Uterus (tissue), 4 donors: Measurements from ENCODE around the gene TRIM24. TPM values are rescaled to one million over a fixed set of nuclear protein-coding genes. Genes with fewer than 3 reads are reported as not detected.
"Not testable (repeated sequence)": the region's sequence is repeated elsewhere in the genome, so short reads cannot be mapped to it uniquely, and the experiment has no call there.

Experiments used
- DNase-seq, 2 donors: peaks; one replicate each; pipeline ENCODE4 v3.0.0-alpha.2; 2019 to 2020
- H3K27ac ChIP-seq, 2 donors: fragments of 200-600 bp; sonication (generic); 1 replicate in 1 of 2; 2 replicates in 1 of 2; pipeline ENCODE4 v1.5.1; 2016 to 2018
- H3K27me3 ChIP-seq, 2 donors: fragments of 200-600 bp; sonication (generic); one replicate each; pipeline ENCODE4 v1.5.1; 2018 to 2019; ENCODE audit warnings: control low read depth in 1 of 2
- H3K36me3 ChIP-seq, 2 donors: fragments of 200-600 bp; sonication (generic); one replicate each; pipeline ENCODE4 v1.5.1; 2019; ENCODE audit warnings: control low read depth in 1 of 2
- H3K4me1 ChIP-seq, 2 donors: fragments of 200-600 bp; sonication (generic); one replicate each; pipeline ENCODE4 v1.5.1; 2018 to 2019; ENCODE audit warnings: control low read depth in 1 of 2
- H3K4me3 ChIP-seq, 2 donors: fragments of 200-600 bp; sonication (generic); 1 replicate in 1 of 2; 2 replicates in 1 of 2; pipeline ENCODE4 v1.5.1; 2018 to 2019; ENCODE audit warnings: mild to moderate bottlenecking in 1 of 2
- H3K9me3 ChIP-seq, 2 donors: fragments of 200-600 bp; sonication (generic); one replicate each; pipeline ENCODE4 v1.5.1; 2019; ENCODE audit warnings: control low read depth in 1 of 2
- POLR2A ChIP-seq, 2 donors: fragments of 450-650 bp; IDR thresholded peaks; one replicate each; pipeline ENCODE4 v1.6.1; 2016; ENCODE audit warnings: antibody characterized with exemption in 2 of 2, mild to moderate bottlenecking in 1 of 2, moderate library complexity in 1 of 2
- intact Hi-C: fragments of 100-400 bp; cut with DNase I; formaldehyde crosslinking; loops from one replicate; pipeline ENCODE4 v1.15.1; 2023; ENCODE audit warnings: low total_unique reads
- total RNA-seq, 4 donors: library from RNA; depleted of rRNA in 3 of 4; stranded (reverse); fragments of >200 nt in 3 of 4; gene quantifications; one replicate each; pipeline versions ENCODE4 v1.1.0 to v1.2.4, GENCODE V29; 2014 to 2023
- TF ChIP-seq, protein P1 (sequence below), 4 experiments: fragments of 200-600 bp in 2 of 4; fragments of 450-650 bp in 2 of 4; sonication (generic) in 2 of 4; IDR thresholded peaks; one replicate each; pipeline ENCODE4 v1.5.1; 2016 to 2019; ENCODE audit warnings: antibody characterized with exemption in 4 of 4, mild to moderate bottlenecking in 2 of 4, moderate library complexity in 1 of 4
- donor health status: DM: yes; HTN: yes; CAD: no.

Gene TRIM24
- 10 to 100 TPM in 2 of 4 donors, 1 to 10 TPM in 2; 5.9 to 20.6 (median 14.7) TPM for total RNA-seq

DNA sequence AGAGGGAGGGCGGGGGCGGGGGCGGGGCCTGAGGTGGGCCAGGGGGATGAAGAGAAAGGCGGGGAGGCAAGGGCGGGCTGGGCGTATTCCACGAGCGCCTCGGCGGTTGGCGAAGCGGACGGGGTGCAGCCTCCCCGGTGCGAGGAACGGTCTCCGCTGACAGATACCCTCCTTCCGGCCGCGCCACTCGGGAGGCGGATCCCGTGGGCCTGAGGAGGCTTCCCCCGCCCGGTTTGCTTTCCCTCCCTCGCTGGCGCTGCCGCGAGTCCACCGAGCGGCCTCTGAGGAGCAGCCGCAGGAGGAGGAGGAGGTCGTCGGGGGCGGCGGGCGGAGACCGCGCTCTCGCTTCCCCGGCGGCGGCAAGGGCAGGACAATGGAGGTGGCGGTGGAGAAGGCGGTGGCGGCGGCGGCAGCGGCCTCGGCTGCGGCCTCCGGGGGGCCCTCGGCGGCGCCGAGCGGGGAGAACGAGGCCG is at the start of gene TRIM24:
TRIM24 (plus strand) TSS at position 84 of the 473 bp plus-strand sequence; CDS start at position 374, 290 bp downstream.
- Histone ChIP-seq H3K4me1 (peaks cover 0 to 3% of the 10 kb centered on the region in 2 donors), H3K9me3 (no peaks in the 10 kb centered on the region), H3K4me3 (peak within 1 kb of the TSS; percentile 51 to 78), H3K27ac (peak within 1 kb of the TSS; percentile 84 to 96), H3K27me3 (no peaks in the 10 kb centered on the region), H3K36me3 (no peaks in the 10 kb centered on the region)
- DNase-seq: peak in 1 of 2 donors; percentile 95
- intact Hi-C loops: no loop called here
- TF ChIP-seq POLR2A (IDR thresholded peaks at IDR 0.05): peak; percentile 76 to 89
- TF ChIP-seq, protein P1, sequence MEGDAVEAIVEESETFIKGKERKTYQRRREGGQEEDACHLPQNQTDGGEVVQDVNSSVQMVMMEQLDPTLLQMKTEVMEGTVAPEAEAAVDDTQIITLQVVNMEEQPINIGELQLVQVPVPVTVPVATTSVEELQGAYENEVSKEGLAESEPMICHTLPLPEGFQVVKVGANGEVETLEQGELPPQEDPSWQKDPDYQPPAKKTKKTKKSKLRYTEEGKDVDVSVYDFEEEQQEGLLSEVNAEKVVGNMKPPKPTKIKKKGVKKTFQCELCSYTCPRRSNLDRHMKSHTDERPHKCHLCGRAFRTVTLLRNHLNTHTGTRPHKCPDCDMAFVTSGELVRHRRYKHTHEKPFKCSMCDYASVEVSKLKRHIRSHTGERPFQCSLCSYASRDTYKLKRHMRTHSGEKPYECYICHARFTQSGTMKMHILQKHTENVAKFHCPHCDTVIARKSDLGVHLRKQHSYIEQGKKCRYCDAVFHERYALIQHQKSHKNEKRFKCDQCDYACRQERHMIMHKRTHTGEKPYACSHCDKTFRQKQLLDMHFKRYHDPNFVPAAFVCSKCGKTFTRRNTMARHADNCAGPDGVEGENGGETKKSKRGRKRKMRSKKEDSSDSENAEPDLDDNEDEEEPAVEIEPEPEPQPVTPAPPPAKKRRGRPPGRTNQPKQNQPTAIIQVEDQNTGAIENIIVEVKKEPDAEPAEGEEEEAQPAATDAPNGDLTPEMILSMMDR (IDR thresholded peaks at IDR 0.05): no peak

DNA sequence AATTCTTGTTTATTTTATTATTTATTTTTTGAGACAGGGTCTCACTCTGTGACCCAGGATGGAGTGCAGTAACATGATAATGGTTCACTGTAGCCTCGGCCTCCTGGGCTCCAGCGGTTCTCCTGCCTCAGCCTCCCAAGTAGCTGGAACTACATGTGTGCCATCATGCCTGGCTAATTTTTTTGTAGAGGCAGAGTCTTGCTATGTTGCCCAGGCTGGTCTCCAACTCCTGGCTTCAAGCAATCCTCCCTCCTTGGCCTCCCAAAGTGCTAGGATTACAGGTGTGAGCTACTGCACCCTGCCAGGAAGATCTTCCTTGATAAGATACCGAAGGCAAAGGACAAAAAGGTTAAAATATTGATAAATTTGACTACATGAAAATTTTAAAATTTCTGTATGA is 48.0 kb upstream of the TRIM24 start:
- DNase-seq, H3K36me3 ChIP-seq, H3K27ac ChIP-seq, H3K27me3 ChIP-seq, intact Hi-C loops, H3K9me3 ChIP-seq, H3K4me1 ChIP-seq, H3K4me3 ChIP-seq: not testable (repeated sequence)

- H3K9me3 ChIP-seq, H3K36me3 ChIP-seq, H3K4me3 ChIP-seq, H3K27me3 ChIP-seq, H3K4me1 ChIP-seq, intact Hi-C loops, H3K27ac ChIP-seq, DNase-seq: not testable (repeated sequence)
These were observed 47.1 kb upstream of the TRIM24 start for GRCh38 chr7:138412921-138413320.

DNA sequence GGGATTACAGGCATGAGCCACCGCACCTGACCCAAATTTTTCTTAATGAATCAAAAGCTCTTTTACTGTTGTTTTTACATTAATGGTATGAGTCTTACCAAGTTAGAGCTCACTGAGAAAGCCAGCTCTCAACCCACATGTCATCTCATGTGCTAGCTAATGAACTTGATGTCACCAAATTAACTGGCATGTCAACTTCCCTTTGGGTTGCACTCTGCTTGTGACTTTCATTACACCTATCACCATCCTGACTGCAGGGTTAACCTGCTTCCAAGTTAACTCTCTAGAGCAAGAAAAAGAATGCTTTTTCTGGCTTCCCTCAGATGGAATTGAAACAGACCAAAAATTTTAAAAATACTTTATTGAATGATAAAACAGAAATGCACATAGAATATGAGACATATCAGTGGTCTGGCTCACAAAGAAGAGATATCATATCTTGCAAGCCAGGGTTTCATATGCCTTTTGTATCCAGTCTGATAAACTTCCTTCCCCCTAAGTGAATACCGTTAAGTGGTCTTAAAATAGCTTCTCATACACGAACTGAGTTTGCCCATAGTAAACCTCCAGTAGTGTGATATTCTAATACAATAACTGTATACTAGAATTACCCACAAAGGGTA is 42.9 kb upstream of the TRIM24 start:
- H3K27me3 ChIP-seq: no peaks in the 10 kb centered on the region
- no peaks in the 10 kb centered on the region for H3K36me3 ChIP-seq
- TF ChIP-seq, protein P1 (IDR thresholded peaks at IDR 0.05): no peak
- TF ChIP-seq POLR2A (IDR thresholded peaks at IDR 0.05): no peak
- DNase-seq: no peak
- no peak overlapping the region for H3K4me3 ChIP-seq
- no peaks in the 10 kb centered on the region for H3K9me3 ChIP-seq
- no peaks in the 10 kb centered on the region for H3K4me1 ChIP-seq
- no peak overlapping the region for H3K27ac ChIP-seq
- intact Hi-C loops: no loop called here

DNA sequence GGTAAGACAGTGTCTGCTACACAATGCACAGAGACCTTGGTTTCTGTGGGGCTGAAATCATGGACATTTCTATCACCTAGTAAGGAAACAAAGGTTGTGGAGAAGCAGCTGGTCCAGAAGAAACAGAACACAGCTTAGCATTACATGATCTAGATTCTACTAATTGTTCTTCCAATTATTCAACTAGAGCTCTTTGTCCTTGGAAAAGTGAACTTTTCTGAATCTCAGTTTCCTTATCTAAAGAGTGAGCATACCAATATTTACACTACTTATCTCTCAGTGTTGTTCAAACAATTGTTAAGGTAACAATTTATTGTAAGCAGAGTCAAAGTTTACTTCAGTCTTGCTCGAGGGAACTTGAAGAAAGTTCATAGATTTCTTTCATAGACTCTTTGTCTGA is 42.3 kb upstream of the TRIM24 start:
- intact Hi-C loops: no loop called here
- TF ChIP-seq POLR2A (IDR thresholded peaks at IDR 0.05): no peak
- TF ChIP-seq, protein P1 (IDR thresholded peaks at IDR 0.05): no peak
- H3K4me1 ChIP-seq: no peaks in the 10 kb centered on the region
- no peak overlapping the region for H3K27ac ChIP-seq
- H3K27me3 ChIP-seq: no peaks in the 10 kb centered on the region
- no peak for DNase-seq
- no peak overlapping the region for H3K4me3 ChIP-seq
- H3K36me3 ChIP-seq: no peaks in the 10 kb centered on the region
- H3K9me3 ChIP-seq: no peaks in the 10 kb centered on the region

DNA sequence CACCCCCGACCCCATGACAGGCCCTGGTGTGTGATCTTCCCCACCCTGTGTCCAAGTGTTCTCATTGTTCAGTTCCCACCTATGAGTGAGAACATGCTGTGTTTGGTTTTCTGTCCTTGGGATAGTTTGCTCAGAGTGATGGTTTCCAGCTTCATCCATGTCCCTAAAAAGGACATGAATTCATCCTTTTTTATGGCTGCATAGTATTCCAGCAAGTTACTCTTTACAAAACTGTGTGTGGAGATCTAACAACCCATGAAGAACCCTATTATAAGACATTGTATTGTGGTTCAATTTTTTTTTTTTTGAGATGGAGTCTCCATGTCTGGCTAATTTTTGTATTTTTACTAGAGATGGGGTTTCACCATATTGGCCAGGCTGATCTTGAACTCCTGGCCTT is 41.7 kb upstream of the TRIM24 start:
- DNase-seq, H3K4me1 ChIP-seq, H3K27ac ChIP-seq, H3K27me3 ChIP-seq, intact Hi-C loops, H3K9me3 ChIP-seq, H3K4me3 ChIP-seq, H3K36me3 ChIP-seq: not testable (repeated sequence)

DNA sequence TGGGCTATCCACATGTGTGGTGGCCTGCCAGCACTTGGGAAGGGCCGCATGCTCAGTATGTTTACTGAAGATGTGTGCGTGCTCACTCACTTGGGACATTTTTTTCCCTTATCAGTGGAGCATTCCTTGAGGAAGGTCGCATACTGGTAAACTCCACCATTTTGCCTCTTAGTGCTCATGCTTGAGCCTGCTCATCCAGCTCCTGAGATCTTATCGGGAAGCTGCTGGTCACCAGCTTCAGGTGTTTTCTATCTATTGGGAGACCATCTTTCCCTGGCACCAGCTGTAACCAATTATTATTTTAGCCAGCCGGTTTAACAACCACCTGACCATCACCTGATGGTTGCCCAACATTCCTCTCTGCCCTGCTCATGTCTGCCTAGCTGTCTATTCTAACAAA is 35.0 kb upstream of the TRIM24 start:
- no peak overlapping the region for H3K4me3 ChIP-seq
- intact Hi-C loops: no loop called here
- H3K27me3 ChIP-seq: no peaks in the 10 kb centered on the region
- H3K4me1 ChIP-seq: no peaks in the 10 kb centered on the region
- TF ChIP-seq, protein P1 (IDR thresholded peaks at IDR 0.05): no peak
- TF ChIP-seq POLR2A (IDR thresholded peaks at IDR 0.05): no peak
- H3K9me3 ChIP-seq: no peaks in the 10 kb centered on the region
- H3K27ac ChIP-seq: no peak overlapping the region
- no peak for DNase-seq
- H3K36me3 ChIP-seq: no peaks in the 10 kb centered on the region
